ENCODE data around the gene C1QTNF6.
"Not testable (repeated sequence)": the region's sequence is repeated elsewhere in the genome, so short reads cannot be mapped to it uniquely, and the experiment has no call there.

Gene C1QTNF6

GRCh38 chr22:37206841-37207821 lies 19.1 kb upstream of the C1QTNF6 start:
- no peak for DNase-seq (ENCODE audit: low read depth)

DNA sequence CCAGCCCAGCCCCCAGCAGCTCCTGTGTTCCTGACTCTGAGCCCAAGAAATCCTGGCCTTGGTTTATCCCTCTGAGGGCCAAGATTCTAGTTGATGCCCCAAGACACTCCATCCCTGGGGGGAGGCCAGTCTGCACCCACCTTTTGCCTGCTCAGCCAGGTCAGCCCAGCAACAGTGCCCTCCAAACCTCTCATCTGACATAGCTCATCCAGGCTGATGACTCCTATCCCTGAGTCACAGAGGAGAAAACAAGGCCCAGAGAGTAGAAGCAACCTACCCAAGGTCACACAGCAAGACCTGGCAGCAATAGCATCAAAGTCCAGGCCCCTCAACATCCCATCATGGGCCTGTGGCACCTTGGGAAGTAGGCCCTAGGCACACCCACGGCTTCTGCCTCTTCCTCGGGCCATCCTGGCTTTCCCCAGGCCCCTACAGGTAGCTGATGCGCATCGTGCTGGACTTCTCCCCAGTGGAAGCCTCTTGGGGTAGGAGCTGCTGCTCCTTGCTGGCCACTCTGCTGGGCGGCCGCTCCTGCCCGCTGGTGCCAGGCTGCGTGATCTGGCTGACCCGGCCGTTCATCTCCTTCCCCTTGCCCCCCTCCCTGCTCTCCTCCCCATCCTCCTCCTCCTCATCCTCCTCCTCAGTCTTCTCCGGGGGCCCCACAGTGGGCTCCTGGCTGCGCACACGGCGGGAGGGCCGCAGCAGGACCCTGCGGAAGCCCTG lies 18.2 kb upstream of the C1QTNF6 start:
- DNase-seq (ENCODE audit: low read depth), result no peak

- DNase-seq (ENCODE audit: low read depth), result no peak
These were observed 17.0 kb upstream of the C1QTNF6 start for GRCh38 chr22:37205046-37205445.

GRCh38 chr22:37204045-37204655 lies 16.1 kb upstream of the C1QTNF6 start:
- DNase-seq (ENCODE audit: low read depth), result no peak

- DNase-seq (ENCODE audit: low read depth), result no peak
These were observed 15.5 kb upstream of the C1QTNF6 start for GRCh38 chr22:37203354-37204044.

DNA sequence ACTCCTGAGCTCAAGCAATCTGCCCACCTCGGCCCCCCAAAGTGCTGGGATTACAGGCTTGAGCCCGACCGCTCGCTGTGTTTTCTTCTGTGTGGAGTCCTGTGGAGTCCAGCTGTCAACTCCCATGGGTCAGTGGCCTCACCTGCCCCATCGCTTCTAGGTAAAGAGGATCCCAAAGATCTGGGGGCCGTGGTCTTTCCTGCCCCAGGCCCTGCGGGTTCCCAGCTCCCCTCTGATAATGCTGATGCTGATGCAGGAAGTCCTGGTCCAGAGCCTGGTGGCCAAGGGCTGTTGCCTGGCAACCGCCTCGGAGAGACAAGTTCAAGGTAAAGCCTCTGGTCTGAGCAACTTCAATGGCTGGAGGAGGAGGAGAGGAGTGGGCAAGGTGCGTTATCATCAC lies 14.7 kb upstream of the C1QTNF6 start:
- DNase-seq (ENCODE audit: low read depth), result no peak

GRCh38 chr22:37202001-37202555 lies 14.0 kb upstream of the C1QTNF6 start:
- no peak for DNase-seq (ENCODE audit: low read depth)

DNA sequence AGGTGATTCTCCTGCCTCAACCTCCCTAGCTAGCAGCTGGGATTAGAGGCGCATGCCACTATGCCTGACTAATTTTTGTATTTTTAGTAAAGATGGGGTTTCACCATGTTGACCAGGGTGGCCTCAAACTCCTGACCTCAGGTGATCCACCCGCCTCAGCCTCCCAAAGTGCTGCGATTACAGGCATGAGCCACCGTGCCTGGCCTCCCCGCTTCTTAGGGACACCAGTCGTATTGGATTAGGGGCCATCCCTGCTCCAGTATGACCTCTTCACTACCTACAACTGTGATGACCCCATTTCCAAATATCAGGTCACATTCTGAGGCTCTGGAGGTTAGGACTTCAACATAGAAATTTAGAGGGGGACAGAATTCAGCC lies 13.4 kb upstream of the C1QTNF6 start:
- not testable (repeated sequence) for DNase-seq (ENCODE audit: low read depth)

DNA sequence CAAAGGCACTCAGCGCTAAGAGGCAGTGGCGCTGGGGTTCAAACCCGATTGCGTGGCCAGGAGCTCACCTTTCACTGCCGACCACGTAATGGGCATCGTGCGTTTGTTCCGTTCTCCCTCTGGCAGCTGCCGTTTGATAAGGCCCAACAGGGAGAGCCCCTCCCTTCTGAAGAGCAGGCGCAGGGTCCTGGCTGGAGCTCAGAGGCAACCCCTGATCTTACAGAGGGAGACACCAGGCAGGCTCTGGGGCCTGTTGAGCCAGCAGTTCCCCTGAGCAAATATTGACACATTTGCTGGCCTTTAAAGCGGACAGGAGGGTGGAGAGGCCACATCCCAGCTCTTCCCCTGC lies 11.7 kb upstream of the C1QTNF6 start:
- no peak for DNase-seq (ENCODE audit: low read depth)

- peak; percentile 98 for DNase-seq (ENCODE audit: low read depth)
These were observed 11.2 kb upstream of the C1QTNF6 start for GRCh38 chr22:37199103-37199759.

- peak; percentile 93 for DNase-seq (ENCODE audit: low read depth)
These were observed 10.4 kb upstream of the C1QTNF6 start for GRCh38 chr22:37198258-37199102.

GRCh38 chr22:37197451-37198257 lies 9.6 kb upstream of the C1QTNF6 start:
- DNase-seq (ENCODE audit: low read depth), result no peak

DNA sequence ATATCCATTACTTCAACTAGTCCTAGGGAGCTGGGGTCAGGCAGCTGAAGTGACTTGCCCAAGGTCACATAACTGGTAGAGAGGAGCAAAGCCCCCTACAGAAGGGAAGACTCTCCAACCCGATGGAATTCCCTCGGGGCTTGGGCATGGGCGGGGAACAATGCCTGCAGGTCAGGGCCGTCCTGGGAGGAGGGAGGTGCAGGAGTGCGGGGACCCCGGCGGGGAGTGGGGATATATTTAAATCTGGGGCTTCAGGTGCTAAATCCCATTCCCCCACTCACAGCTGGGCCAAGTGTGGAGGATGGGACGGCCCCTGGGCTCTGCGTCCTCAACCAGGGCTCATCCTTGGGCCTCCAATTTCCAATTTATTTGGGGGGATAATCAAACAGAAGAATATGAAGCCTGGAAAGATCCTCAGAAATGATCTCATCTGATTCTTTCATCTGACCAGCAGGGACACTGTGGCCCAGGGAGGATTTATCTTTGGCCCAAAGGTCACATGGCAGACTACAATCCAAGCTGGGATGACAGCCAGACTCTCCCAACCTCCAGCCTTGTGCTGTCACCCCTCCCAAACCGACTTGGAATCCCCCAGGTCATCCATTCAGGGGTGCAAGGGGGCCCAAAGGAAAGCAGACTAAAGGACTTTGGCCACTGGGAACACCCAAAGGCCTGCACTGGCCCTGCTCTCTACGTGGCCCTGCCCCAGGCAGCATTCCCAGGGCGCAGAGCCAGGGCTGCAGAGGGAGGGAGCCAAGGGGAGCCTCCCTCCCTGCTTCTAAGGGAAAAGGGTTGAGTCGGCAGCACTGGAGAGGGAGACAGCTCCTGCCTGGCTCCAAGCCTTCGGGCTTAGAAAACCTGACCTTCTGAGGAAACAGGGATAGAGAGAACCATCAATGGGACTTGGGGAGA lies 8.7 kb upstream of the C1QTNF6 start:
- no peak for DNase-seq (ENCODE audit: low read depth)

DNA sequence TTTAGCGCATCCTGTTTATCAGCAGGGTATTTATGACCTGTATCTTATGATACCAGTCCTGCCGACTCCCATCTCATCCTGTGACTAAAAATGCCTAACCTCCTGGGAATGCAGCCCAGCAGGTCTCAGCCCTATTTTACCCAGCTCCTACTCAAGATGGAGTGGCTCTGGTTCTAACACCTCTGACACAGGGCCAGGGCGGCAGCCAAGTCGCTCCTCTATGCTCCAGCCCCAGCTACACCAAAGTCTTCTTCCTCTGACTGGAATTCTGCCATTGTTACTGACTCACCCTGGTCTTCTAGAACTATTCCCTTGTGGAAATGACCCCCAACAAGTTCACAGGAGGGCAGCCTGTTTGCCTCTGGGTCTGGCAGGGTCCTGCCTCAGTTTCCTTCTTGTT lies 7.9 kb upstream of the C1QTNF6 start:
- no peak for DNase-seq (ENCODE audit: low read depth)

GRCh38 chr22:37194750-37195149 lies 6.7 kb upstream of the C1QTNF6 start:
- DNase-seq (ENCODE audit: low read depth), result no peak

DNA sequence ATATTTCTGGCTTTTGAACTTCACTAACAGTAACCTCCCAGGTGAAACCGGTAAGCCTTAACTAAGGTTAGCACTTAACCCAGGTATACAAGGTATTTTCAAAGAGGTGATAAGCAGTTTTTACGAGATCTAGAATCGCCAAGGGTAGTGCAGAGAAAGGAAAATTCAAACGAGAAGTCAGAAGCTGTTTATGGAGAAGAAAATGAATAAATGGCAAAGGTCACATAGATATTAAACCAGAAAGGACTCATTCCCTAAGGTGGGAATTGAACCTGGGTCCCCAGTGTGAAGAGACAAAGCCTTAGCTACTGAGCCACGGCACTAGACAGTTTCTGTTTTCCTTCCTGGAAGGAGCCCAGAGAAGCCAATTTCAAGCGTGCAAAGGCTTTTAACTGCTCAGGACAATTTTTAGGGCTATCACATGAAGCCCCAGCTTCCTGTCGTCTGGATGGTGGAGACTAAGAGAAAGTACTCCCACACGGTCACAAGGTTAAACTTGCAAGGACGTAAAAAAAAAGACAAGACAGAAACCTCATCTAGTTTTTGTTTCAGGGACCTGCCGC lies 5.7 kb upstream of the C1QTNF6 start:
- DNase-seq (ENCODE audit: low read depth), result peak; percentile 19

DNA sequence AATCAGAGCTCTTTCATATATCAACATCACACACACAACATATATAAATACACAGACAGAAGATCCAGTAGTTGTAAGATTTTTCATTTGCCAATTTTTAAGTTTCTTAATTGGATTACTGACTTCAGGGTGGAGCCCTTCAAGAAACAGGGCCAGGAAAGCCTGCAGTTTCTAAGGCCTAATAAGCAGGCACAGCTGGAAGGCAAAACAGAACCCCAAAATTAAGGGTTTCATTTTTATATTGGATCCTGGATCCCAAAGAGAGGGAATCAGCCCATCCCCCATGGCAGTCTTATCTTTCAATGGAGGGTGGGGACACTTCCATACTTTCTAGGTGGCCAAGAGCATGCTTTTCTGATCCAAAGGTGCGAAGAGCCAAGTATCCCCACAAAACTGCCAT lies 4.7 kb upstream of the C1QTNF6 start:
- no peak for DNase-seq (ENCODE audit: low read depth)

DNA sequence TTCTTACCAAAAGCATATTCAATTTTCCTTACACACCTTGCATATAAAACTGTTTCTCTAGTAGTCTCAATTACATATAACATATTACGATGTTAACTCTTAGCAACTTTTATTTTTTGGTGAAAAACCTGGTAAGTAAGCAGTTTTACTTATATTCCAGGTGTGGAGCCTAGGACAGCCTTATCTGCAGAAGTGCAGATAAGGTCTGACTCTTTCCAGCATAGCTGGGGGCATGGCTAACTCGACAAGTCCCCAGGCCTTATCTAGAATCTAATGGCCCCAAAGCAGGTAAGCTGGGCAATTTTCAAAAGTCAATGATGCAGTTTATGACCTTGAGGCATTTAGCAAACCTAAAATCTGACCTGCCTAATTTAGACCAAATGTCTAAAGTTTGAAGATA lies 4.2 kb upstream of the C1QTNF6 start:
- no peak for DNase-seq (ENCODE audit: low read depth)

All from stimulated activated CD8-positive, alpha-beta memory T cell treated with anti-CD3 and anti-CD28 coated beads, Interleukin-7, amount 100 ng/mL, for 24 hours (primary cell).